Osteoblast (primary cell): ENCODE results near the gene IFT25. TPM values are rescaled to one million over a fixed set of nuclear protein-coding genes. Genes with fewer than 3 reads are reported as not detected.
A peak's percentile ranks its signal among the peaks of the same experiment; 100 is the strongest.

Experiments
- DNase-seq: peaks from one replicate; pipeline ENCODE4 v3.0.0; 2011; ENCODE audit warnings: low spot score, mixed read lengths; ENCODE audit not compliant: insufficient read length; ENCODE audit errors: missing footprints
- H2AFZ ChIP-seq: 2 replicates; pipeline ENCODE4 v1.6.0; 2011; ENCODE audit warnings: mild to moderate bottlenecking, low read length
- H3K27ac ChIP-seq: 2 replicates; pipeline ENCODE4 v1.5.1; 2011; ENCODE audit warnings: mild to moderate bottlenecking, low read depth, low read length, moderate library complexity
- H3K27me3 ChIP-seq: 2 replicates; pipeline ENCODE4 v1.6.0; 2012; ENCODE audit warnings: mild to moderate bottlenecking, control low read depth, inconsistent platforms, low read length, moderate library complexity; ENCODE audit not compliant: insufficient read depth
- H3K36me3 ChIP-seq: 2 replicates; pipeline ENCODE4 v1.5.1; 2011; ENCODE audit warnings: mild to moderate bottlenecking, low read length, control low read depth, moderate library complexity; ENCODE audit not compliant: insufficient read depth
- H3K4me1 ChIP-seq: 2 replicates; pipeline ENCODE4 v1.5.1; 2011; ENCODE audit warnings: mild to moderate bottlenecking, low read length, control low read depth, moderate library complexity; ENCODE audit not compliant: insufficient read depth
- H3K4me2 ChIP-seq: 2 replicates; pipeline ENCODE4 v1.6.0; 2011; ENCODE audit warnings: mild to moderate bottlenecking, low read length; ENCODE audit not compliant: insufficient read depth
- H3K4me3 ChIP-seq: fragments of 200-600 bp; sonication (generic); 3 replicates; pipeline ENCODE4 v1.5.1; 2012; ENCODE audit warnings: mild to moderate bottlenecking, low read length, inconsistent platforms; ENCODE audit not compliant: insufficient read depth
- H3K79me2 ChIP-seq: 2 replicates; pipeline ENCODE4 v1.6.0; 2012; ENCODE audit warnings: mild to moderate bottlenecking, low read length, control low read depth, inconsistent platforms; ENCODE audit not compliant: insufficient read depth
- H3K9me3 ChIP-seq: 2 replicates; pipeline ENCODE4 v1.5.1; 2011; ENCODE audit warnings: low read depth, low read length, control low read depth
- H4K20me1 ChIP-seq: 2 replicates; pipeline ENCODE4 v1.6.0; 2012; ENCODE audit warnings: mild to moderate bottlenecking, low read length, control low read depth; ENCODE audit not compliant: insufficient read depth
- CTCF ChIP-seq: IDR thresholded peaks from 2 replicates; pipeline ENCODE4 v1.5.1; 2011; ENCODE audit warnings: mild to moderate bottlenecking, low read depth, low read length, moderate library complexity; ENCODE audit errors: extremely low read depth
- total RNA-seq: library from RNA; depleted of rRNA; stranded (reverse); fragments of >200 nt; gene quantifications from 2 replicates; pipeline ENCODE4 v1.2.3, GENCODE V29; 2012

IFT25 gene
- total RNA-seq, 1 donor, result 21.7 TPM

- peaks cover 22% of the 10 kb centered on the region for H3K4me1 ChIP-seq
- H3K9me3 ChIP-seq, result no peaks in the 10 kb centered on the region
- no peak for TF ChIP-seq CTCF
- no peak overlapping the region for H3K27ac ChIP-seq
- H3K36me3 ChIP-seq, result no peaks in the 10 kb centered on the region
- H3K79me2 ChIP-seq, result peaks cover 56% of the 10 kb centered on the region
- no peak overlapping the region for H2AFZ ChIP-seq
- no peaks in the 10 kb centered on the region for H3K27me3 ChIP-seq
- H3K4me3 ChIP-seq, result no peak overlapping the region
- no peak overlapping the region for H3K4me2 ChIP-seq
- no peaks in the 10 kb centered on the region for H4K20me1 ChIP-seq
- no peak for DNase-seq
Observed at GRCh38 chr1:53943090-53943489, 2.4 kb downstream of the IFT25 start.

- Histone ChIP-seq H3K36me3 (no peaks in the 10 kb centered on the region), H3K27ac (no peak overlapping the region), H3K9me3 (no peaks in the 10 kb centered on the region), H3K4me2 (no peak overlapping the region), H2AFZ (no peak overlapping the region), H3K27me3 (no peaks in the 10 kb centered on the region), H4K20me1 (no peaks in the 10 kb centered on the region), H3K4me3 (no peak overlapping the region), H3K79me2 (peaks cover 49% of the 10 kb centered on the region), H3K4me1 (peaks cover 17% of the 10 kb centered on the region)
- no peak for TF ChIP-seq CTCF
- no peak for DNase-seq
Observed at GRCh38 chr1:53942127-53942957, 3.2 kb downstream of the IFT25 start.

- Histone ChIP-seq H3K9me3 (peaks cover 1% of the 10 kb centered on the region), H3K27ac (no peak overlapping the region), H4K20me1 (no peaks in the 10 kb centered on the region), H3K4me3 (no peak overlapping the region), H3K4me2 (peak overlapping the region; percentile 18), H3K27me3 (no peaks in the 10 kb centered on the region), H3K79me2 (peaks cover 15% of the 10 kb centered on the region), H3K36me3 (peaks cover 3% of the 10 kb centered on the region), H2AFZ (no peak overlapping the region), H3K4me1 (peaks cover 4% of the 10 kb centered on the region)
- peak; percentile 34 for DNase-seq
- TF ChIP-seq CTCF, result no peak
Observed at GRCh38 chr1:53938136-53938830, 7.2 kb downstream of the IFT25 start.

GRCh38 chr1:53936430-53936829, 9.1 kb downstream of the IFT25 start:
- peaks cover 1% of the 10 kb centered on the region for H3K9me3 ChIP-seq
- no peak overlapping the region for H3K27ac ChIP-seq
- no peak for TF ChIP-seq CTCF
- H2AFZ ChIP-seq, result no peak overlapping the region
- peaks cover 4% of the 10 kb centered on the region for H3K4me1 ChIP-seq
- H3K4me3 ChIP-seq, result no peak overlapping the region
- no peaks in the 10 kb centered on the region for H4K20me1 ChIP-seq
- H3K79me2 ChIP-seq, result peaks cover 5% of the 10 kb centered on the region
- H3K27me3 ChIP-seq, result no peaks in the 10 kb centered on the region
- H3K4me2 ChIP-seq, result no peak overlapping the region
- H3K36me3 ChIP-seq, result peaks cover 3% of the 10 kb centered on the region
- DNase-seq, result no peak
